Stimulated activated CD8-positive, alpha-beta memory T cell treated with anti-CD3 and anti-CD28 coated beads, Interleukin-12 subunit alpha, Interleukin-12 subunit beta, amount 100 ng/mL, for 24 hours (primary cell): Measurements from ENCODE around the gene ZNF66.
"Not testable (repeated sequence)": the region's sequence is repeated elsewhere in the genome, so short reads cannot be mapped to it uniquely, and the experiment has no call there.

Experiments
- DNase-seq: peaks from one replicate; pipeline ENCODE4 v3.0.0-alpha.2; 2020; ENCODE audit errors: extremely low read depth

The ZNF66 gene

DNA sequence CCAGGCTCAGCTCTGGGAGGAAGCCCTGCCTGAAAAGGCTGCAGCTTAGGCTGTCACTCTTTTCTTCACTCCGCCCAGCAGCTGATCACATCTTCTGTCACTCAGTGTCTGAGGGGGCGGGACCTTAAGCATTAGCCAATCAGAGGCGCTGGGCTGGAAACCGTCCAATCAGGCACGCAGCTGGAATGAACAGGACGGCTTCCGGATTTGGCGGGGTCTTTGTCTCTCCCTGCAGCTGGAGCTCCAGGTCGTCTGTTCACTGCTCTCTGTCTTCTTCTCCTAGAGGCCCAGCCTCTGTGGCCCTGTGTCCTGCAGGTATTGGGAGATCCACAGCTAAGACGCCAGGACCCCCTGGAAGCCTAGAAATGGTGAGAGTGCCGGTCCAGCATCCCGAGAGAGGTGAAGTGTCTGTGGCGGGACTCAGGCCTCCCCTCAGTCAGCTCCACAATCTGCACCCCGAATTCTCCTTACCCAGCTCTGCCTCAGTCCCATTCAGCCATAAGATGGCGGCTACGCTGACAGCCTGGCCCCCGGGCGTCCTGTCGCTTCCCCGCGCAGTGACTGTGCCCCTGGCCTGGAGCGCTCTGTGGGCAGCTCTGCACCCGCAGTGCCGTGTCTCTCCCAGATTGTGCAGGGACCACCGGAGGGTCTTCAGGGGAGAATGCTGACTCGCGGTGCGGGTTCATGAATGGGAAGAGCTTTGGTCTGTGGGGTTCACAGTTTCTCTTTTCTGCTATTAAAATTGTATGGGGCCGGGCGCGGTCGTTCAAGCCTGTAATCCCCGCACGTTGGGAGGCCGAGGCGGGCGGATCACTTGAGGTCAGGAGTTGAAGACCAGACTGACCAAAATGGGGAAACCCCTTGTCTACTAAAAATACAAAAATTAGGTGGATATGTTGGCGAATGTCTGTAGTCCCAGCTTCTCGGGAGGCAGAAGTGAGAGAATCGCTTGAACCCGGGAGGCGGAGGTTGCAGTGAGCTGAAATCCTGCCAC lies at the start of gene ZNF66:
Gene ZNF66, plus strand, starts transcription at position 222 of the 994 bp plus-strand sequence. Its CDS starts 144 bp downstream, at position 366.
- DNase-seq, result peak; percentile 84

DNA sequence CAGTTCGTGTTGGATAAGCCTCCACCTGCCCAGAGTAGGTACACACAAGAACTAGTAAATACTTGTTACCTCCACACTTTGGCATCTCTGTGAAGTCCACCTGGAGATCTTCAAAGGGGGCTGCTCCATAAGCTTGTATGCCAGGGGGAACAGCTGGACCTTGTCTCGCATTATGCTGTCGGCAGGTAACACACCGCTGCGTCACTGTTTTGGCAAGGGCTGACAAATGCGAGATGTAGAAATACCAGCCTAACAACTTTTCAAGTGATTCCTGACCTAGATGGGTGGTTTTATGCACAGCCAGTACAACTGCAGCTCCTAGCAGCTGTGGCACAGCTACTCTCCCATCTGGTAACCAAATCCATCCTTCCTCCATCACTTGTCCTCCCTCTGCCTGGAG lies 25.9 kb upstream of the ZNF66 start:
- not testable (repeated sequence) for DNase-seq

DNA sequence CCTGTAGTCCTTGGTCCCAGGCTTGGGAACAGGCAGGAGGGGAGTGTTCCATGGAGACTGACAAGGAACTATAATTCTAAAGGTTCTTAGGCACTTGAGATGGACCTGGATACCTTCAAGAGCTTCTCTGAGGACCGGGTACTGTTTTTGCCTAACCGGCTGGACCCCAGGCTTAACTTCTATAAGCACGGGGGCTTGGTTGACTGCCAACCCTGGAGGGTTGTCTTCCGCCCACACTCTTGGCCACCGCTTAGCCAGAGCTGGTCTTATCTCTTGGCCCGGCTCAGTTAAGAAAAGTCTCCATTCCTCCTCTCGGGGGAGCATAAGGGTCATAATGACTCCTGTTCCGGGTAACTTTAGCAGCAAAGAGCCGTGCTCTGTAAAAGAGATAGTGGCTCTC lies 23.8 kb upstream of the ZNF66 start:
- DNase-seq, result not testable (repeated sequence)

DNA sequence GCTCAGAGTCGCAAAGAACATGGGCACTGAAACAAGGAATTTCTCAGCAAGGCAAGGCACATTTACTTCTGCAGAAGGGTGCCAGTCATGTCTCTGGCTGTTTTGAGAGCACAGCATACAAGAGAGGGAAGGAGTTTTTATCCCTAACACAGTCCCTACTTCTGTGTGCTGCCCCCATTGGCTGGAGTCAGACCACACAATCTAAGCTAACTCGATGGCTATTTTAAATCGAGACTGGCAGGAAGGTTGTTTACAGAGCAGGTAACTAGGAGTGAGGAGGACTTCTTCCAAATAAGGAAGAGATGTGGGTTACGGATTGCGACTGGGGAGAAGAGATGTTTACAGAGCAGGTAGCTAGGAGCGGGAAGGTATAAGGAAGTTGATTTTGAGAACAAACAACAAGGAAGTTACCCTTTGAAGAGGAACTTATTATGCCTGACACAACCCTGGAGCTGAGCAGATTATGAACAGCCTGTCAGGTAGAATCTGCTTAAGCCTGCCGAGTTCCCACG lies 6.8 kb upstream of the ZNF66 start:
- DNase-seq, result not testable (repeated sequence)

DNA sequence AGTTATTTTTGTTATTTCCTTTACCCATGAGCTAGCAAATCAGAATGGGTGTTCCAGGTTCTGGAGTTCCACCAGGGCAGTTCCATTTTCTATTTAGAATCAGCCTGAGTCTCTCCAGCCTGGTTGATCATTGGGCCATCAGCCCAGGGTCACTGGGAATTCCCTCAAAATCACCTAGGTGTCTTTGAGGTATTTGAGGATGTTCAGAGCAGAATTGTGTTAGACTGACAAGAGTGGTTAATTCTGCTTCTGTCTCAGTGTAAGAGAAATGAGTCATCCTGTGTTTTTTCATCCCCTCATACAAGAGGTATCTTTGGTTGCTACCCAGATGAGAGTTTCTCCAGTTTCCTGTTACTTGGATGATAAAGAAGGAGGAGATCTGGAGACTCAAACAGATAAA lies 11.7 kb downstream of the ZNF66 start:
- no peak for DNase-seq

DNA sequence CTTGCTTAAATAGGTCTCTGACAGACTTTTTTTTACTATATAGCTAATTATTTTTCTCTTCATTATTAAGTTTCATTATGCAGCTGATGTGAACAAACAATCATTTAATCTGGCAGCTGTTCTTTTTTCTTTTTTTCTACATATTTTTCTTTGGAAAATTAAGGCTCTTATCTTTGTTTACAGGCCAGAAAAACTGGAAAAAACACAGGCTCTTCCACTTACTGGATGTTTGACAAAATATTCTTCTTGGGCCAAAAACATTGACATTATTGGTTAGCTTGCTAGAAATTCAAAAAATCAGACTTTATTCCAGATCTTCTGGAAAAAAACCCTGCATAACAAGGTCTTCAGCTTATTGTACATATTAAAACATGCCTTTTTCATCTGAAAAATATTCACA lies 15.7 kb downstream of the ZNF66 start:
- DNase-seq, result no peak

DNA sequence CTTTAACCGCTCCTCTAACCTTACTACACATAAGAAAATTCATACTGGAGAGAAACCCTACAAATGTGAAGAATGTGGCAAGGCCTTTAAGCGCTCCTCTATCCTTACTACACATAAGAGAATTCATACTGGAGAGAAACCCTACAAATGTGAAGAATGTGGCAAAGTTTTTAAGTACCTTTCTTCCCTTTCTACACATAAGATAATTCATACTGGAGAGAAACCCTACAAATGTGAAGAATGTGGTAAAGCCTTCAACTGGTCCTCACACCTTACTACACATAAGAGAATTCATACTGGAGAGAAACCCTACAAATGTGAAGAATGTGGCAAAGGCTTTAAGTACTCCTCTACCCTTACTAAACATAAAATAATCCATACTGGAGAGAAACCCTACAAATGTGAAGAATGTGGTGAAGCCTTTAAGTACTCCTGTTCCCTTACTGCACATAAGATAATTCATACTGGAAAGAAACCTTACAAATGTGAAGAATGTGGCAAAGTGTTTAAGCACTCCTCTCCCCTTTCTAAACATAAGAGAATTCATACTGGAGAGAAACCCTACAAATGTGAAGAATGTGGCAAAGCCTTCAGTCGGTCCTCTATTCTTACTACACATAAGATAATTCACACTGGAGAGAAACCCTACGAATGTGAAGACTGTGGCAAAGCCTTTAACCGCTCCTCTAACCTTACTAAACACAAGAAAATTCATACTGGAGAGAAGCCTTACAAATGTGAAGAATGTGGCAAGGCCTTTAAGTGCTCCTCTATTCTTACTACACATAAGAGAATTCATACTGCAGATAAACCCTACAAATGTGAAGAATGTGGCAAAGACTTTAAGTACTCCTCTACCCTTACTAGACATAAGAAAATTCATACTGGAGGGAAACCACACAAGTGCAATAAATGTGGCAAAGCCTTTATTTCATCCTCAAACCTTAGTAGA lies 30.5 kb downstream of the ZNF66 start:
- not testable (repeated sequence) for DNase-seq

DNA sequence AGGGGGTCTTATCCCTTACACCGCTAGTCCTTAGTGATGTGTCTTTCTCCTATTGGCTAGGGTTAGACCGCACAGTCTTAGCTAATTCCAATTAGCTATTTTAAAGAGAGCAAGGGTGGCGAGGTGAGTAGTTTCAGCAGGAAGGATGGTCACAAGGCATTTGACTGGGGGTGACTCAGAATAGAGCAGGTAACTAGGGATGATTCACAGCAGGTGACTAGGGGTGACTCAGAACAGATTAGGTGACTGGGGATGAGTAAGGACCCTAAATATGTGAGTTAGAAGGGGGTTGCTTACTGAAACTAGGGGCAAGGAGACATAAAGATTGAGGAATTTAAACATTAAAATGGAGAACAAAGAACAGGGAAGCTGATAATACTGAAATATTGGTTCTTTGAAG lies 64.3 kb downstream of the ZNF66 start:
- no peak for DNase-seq
